NT2/D1 (cell line): ENCODE results near the gene TLR10.

Experiments
- YY1 ChIP-seq: IDR thresholded peaks from 2 replicates; pipeline ENCODE4 v1.6.1; 2011; ENCODE audit not compliant: insufficient read length, insufficient read depth
- ZNF274 ChIP-seq: IDR thresholded peaks from 2 replicates; pipeline ENCODE4 v1.6.1; 2011; ENCODE audit warnings: mild to moderate bottlenecking, low read depth, low read length

- TF ChIP-seq ZNF274 (no peak), YY1 (no peak)
These were observed 54.1 kb downstream of the TLR10 start for GRCh38 chr4:38728631-38729141.
